OCI-LY1 (cell line): ENCODE results near the gene DACH1.

Experiments used
- H2AFZ ChIP-seq: fragments of 200-600 bp; sonication (generic), shearing (Covaris generic); 2 replicates; pipeline ENCODE4 v1.6.0; 2014; ENCODE audit warnings: antibody characterized with exemption, mild to moderate bottlenecking, low read length
- H3F3A ChIP-seq: fragments of 200-600 bp; sonication (generic), shearing (Covaris generic); 2 replicates; pipeline ENCODE4 v1.6.0; 2014; ENCODE audit warnings: mild to moderate bottlenecking, antibody characterized with exemption, low read length, moderate library complexity; ENCODE audit not compliant: insufficient read depth
- H3K27ac ChIP-seq: fragments of 200-600 bp; sonication (generic); 2 replicates; pipeline ENCODE4 v1.5.1; 2014; ENCODE audit warnings: low read length, mixed run types, mild to moderate bottlenecking, low read depth; ENCODE audit not compliant: poor library complexity, severe bottlenecking
- H3K27me3 ChIP-seq: fragments of 200-600 bp; sonication (generic); 2 replicates; pipeline ENCODE4 v1.6.0; 2014; ENCODE audit warnings: antibody characterized with exemption, mild to moderate bottlenecking, low read length, moderate library complexity; ENCODE audit not compliant: insufficient read depth
- H3K36me3 ChIP-seq: fragments of 200-600 bp; sonication (generic); 2 replicates; pipeline ENCODE4 v1.6.1; 2014; ENCODE audit warnings: mild to moderate bottlenecking, antibody characterized with exemption, low read length, moderate library complexity, mixed read lengths; ENCODE audit not compliant: insufficient read depth
- H3K4me1 ChIP-seq: fragments of 200-600 bp; sonication (generic); 2 replicates; pipeline ENCODE4 v1.5.1; 2014; ENCODE audit warnings: mild to moderate bottlenecking, low read length, moderate library complexity; ENCODE audit not compliant: insufficient read depth, severe bottlenecking
- H3K4me2 ChIP-seq: fragments of 200-600 bp; sonication (generic), shearing (Covaris generic); 2 replicates; pipeline ENCODE4 v1.6.1; 2014; ENCODE audit warnings: low read length
- H3K4me3 ChIP-seq: fragments of 200-600 bp; sonication (generic); 2 replicates; pipeline ENCODE4 v1.5.1; 2014; ENCODE audit warnings: low read length, low read depth, mild to moderate bottlenecking, mixed read lengths; ENCODE audit not compliant: poor library complexity, severe bottlenecking
- H3K79me2 ChIP-seq: fragments of 200-600 bp; shearing (Covaris generic); 2 replicates; pipeline ENCODE4 v1.6.1; 2016; ENCODE audit warnings: mixed run types, low read length, mixed read lengths; ENCODE audit not compliant: insufficient read depth
- H3K9ac ChIP-seq: fragments of 200-600 bp; sonication (generic), shearing (Covaris generic); 2 replicates; pipeline ENCODE4 v1.6.1; 2014; ENCODE audit warnings: mild to moderate bottlenecking, low read length, mixed read lengths
- H3K9me2 ChIP-seq: fragments of 200-600 bp; sonication (generic), shearing (Covaris generic); 2 replicates; pipeline ENCODE4 v1.6.1; 2014; ENCODE audit warnings: low read depth, mild to moderate bottlenecking, low read length, mixed read lengths
- H3K9me3 ChIP-seq: fragments of 200-600 bp; shearing (Covaris generic); 2 replicates; pipeline ENCODE4 v1.6.1; 2014; ENCODE audit warnings: low read length, mixed read lengths
- H4K20me1 ChIP-seq: fragments of 200-600 bp; sonication (generic), shearing (Covaris generic); 2 replicates; pipeline ENCODE4 v1.6.0; 2016; ENCODE audit warnings: mild to moderate bottlenecking, low read length; ENCODE audit not compliant: insufficient read depth
- CTCF ChIP-seq: fragments of 200-600 bp; sonication (generic), shearing (Covaris generic); IDR thresholded peaks from 2 replicates; pipeline ENCODE4 v1.5.1; 2017; ENCODE audit warnings: mild to moderate bottlenecking, antibody characterized with exemption, low read length, moderate library complexity, mixed read lengths
- EZH2 ChIP-seq: fragments of 200-600 bp; sonication (generic), shearing (Covaris generic); IDR thresholded peaks from 2 replicates; pipeline ENCODE4 v1.8.0; 2017; ENCODE audit warnings: borderline replicate concordance, mixed run types, mild to moderate bottlenecking, antibody characterized with exemption, low read length, moderate library complexity, mixed read lengths

The DACH1 gene

DNA sequence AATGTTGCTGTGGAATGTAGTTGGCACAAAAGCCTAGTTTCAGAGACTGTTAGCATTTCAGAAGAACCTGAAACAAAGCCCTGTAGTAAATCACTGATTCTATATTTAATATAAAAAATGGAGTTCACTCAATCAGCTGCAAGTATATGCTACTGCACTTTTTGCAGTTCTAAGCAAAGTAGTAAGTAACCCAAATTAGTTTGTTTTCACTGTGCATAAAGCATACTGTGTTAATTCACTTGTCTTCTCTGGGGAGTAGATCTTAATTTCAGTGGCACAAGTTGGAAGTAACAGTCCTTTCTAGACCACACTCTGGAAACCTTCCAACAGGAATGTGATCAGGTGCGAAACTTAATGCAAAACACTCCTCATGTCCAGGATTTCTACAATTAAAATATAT is 139.3 kb downstream of the DACH1 start:
- TF ChIP-seq EZH2 (no peak), CTCF (no peak)
- H3F3A ChIP-seq = no peaks in the 10 kb centered on the region
- no peak overlapping the region for H3K9ac ChIP-seq
- H3K4me1 ChIP-seq = no peaks in the 10 kb centered on the region
- H3K9me2 ChIP-seq = no peaks in the 10 kb centered on the region
- H4K20me1 ChIP-seq = 0 out of 2 replicates have a peak, but pooled peaks cover 3% of the 10 kb centered on the region
- H3K4me2 ChIP-seq = no peak overlapping the region
- no peaks in the 10 kb centered on the region for H3K9me3 ChIP-seq
- H3K36me3 ChIP-seq = no peaks in the 10 kb centered on the region
- no peak overlapping the region for H3K27ac ChIP-seq
- H3K4me3 ChIP-seq = no peak overlapping the region
- H3K79me2 ChIP-seq = no peaks in the 10 kb centered on the region
- H3K27me3 ChIP-seq = no peaks in the 10 kb centered on the region
- no peak overlapping the region for H2AFZ ChIP-seq

GRCh38 chr13:71727042-71727441 is 140.0 kb downstream of the DACH1 start:
- TF ChIP-seq CTCF (no peak), EZH2 (no peak)
- Histone ChIP-seq H4K20me1 (0 out of 2 replicates have a peak, but pooled peaks cover 3% of the 10 kb centered on the region), H2AFZ (no peak overlapping the region), H3K9ac (no peak overlapping the region), H3K4me2 (no peak overlapping the region), H3F3A (no peaks in the 10 kb centered on the region), H3K79me2 (no peaks in the 10 kb centered on the region), H3K9me2 (no peaks in the 10 kb centered on the region), H3K36me3 (no peaks in the 10 kb centered on the region), H3K27me3 (no peaks in the 10 kb centered on the region), H3K9me3 (no peaks in the 10 kb centered on the region), H3K4me1 (no peaks in the 10 kb centered on the region), H3K27ac (no peak overlapping the region), H3K4me3 (no peak overlapping the region)

- TF ChIP-seq EZH2 (no peak), CTCF (no peak)
- Histone ChIP-seq H3K4me1 (no peaks in the 10 kb centered on the region), H3K4me2 (no peak overlapping the region), H3K9me3 (no peaks in the 10 kb centered on the region), H3K79me2 (no peaks in the 10 kb centered on the region), H3K9me2 (no peaks in the 10 kb centered on the region), H3K4me3 (no peak overlapping the region), H2AFZ (no peak overlapping the region), H3K36me3 (no peaks in the 10 kb centered on the region), H3K27me3 (no peaks in the 10 kb centered on the region), H4K20me1 (0 out of 2 replicates have a peak, but pooled peaks cover 3% of the 10 kb centered on the region), H3K27ac (no peak overlapping the region), H3F3A (no peaks in the 10 kb centered on the region), H3K9ac (no peak overlapping the region)
Observed at GRCh38 chr13:71722206-71722605, 144.8 kb downstream of the DACH1 start.
